GM21360 (cell line): ENCODE results near the gene ACBD4.

Source experiments
- ATAC-seq: cut with Tn5 transposase; IDR thresholded peaks from one replicate; pipeline ENCODE4 v1.9.1; 2021; ENCODE audit warnings: mild to moderate bottlenecking, moderate library complexity; ENCODE audit not compliant: unreplicated experiment

Gene ACBD4

DNA sequence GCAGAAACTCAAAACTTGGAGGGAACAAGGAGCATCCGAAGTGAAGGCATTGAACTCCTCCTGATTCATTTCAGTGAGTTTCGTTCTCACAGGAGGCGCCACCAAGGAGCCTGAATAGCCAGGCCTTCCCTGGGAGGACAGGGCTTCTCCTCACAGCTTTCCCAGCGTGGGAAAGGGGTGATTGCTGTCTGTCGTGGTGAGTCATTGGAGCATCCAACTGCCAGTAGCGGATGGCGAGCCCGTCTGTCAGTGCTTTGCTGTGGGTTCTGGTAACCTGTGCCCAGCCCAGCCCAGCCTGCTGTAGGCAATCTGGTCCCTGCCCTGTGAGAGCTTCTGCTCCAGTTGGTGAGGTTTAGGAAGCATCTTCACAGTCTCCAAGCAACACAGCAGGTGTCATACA, 31.5 kb upstream of the ACBD4 start:
- no peak for ATAC-seq

DNA sequence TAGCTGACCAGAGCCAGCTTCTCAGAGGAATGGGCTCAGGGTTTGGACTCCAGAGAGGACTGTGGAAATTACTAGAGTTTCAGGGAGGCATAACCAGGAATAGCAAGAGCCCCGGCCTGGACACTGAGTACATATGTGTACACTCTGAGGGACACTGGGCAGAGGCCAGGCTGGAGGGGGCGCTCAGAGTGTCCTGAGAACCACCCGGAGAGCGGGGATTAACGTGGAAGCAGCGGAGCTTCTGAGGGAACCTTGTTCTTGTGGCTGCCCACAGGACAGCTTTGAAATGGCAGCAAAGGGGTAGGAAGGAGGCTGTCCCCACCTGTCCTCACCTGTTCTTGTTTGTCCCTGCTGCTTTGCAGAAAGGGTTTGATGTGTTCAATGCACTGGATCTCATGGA, 31.0 kb upstream of the ACBD4 start:
- ATAC-seq = no peak

DNA sequence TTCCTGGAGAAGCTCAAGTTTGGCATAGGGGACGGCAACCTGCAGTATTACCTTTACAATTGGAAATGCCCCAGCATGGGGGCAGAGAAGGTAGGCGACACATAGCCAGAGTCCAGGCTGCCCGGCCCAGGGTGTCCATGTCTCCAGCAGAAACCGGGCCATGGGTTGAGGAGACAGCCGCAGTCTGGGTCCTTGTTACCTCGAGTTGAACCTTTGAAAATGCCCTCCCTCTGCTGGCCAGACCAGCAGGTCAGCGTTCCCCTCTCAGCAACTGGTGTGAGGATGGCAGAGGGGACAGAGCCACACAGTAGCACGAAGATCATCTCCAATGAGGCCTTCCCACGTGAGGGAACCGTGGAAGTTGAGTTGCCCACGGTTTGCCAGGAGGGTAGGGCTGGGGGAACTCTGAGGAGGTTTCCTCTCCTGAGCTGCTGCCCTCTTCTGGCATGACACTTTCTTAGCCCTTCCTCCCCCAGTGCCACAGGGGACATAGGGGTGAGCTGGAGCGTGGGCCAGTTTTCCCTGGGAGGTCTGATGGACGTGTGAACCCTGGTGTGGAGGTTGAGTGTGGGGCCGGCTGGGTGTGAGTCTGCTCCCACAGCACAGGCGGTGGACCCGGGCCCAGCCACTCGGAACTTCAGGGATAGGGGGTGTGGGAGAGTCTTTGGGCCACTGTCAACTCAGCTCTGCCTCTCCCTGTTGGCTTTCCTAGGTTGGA, 30.4 kb upstream of the ACBD4 start:
- ATAC-seq = no peak

DNA sequence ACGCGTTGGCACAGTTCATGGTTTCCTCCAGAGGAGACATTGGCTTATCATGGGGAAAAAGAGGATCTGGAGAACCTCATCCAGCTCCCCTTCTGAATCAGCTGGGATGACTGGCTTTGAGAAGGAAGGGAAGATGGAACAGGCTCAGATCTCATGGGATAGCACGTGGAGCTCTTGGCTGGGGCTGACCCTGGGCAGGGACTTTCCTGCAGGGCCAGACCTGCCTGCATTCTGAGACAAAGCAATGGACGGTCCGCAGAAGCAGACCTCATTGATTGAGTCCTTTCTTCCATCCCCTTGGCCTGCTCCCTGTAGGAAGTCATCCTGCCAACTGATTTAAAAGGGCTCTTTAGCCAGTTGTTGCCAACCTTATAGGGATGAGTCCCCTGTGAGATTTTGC, 29.4 kb upstream of the ACBD4 start:
- no peak for ATAC-seq

DNA sequence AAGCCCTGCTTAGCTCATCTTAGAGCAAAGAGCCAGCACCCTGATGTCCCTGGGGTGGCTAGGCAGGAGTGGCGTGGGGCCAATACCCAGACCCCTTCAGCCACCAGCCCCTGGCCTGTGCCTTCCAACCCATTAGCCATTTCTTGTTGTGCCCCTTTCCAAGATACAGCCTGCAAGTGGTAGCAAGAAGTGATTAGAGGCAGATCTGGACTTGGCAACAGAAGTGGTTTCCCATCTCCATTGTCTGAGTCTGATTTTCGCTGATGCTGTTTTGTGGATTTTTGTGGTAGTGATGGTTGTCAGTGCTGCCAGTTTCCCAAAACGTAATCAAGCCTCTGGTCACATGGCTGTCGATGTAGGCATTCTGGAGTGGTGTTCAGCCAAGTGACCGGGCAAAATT, 28.9 kb upstream of the ACBD4 start:
- ATAC-seq = no peak

DNA sequence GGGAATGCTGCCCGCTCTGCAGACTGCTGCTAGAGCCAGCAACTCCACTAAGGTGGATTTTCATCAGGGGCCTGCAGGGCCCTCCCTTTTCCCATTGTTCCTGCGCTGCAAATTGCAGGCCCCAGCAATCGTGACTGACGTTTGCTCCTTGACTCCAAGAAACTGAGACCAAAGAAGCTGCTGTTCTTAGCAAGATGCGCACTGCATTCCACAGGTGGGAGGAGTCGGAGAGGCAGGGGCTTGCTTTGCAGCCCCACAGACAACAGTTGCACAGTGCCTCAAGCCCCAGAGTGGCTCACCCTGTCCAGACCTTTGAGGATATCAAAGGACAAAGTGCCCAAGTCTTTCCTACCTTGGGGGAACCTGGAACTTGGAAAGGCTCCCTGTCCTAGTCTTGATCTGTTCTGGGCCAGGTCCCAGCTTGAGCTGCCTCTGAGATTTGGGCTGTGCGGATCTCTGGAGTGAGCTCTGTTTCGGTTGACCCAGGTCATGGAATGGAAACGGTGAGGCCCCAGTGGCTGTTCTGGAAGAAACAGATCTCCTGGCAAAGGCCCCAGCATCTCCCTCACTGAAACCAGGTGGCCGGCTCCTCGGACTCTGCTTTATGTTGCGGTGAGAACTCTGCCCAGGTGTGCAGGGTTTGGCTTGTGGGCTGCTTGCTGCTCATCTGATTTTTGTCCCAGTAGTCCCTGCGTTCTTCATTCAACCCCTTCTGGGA, 28.0 kb upstream of the ACBD4 start:
- no peak for ATAC-seq

DNA sequence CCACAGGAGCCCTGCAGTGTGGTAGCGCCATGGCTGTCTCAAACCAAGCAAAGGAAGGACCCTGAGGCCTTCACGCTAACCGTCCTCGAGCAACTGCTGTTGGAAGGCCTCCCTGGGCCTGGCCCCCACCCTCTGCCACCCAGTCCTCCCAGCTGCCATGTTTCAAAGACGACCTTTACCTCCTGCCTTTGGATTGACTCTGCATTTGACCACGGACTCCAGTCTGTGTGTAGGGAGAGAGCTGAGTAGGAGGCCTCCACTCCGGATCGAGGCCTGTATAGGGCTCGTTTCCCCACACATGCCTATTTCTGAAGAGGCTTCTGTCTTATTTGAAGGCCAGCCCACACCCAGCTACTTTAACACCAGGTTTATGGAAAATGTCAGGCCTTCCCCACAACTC, 27.4 kb upstream of the ACBD4 start:
- no peak for ATAC-seq

DNA sequence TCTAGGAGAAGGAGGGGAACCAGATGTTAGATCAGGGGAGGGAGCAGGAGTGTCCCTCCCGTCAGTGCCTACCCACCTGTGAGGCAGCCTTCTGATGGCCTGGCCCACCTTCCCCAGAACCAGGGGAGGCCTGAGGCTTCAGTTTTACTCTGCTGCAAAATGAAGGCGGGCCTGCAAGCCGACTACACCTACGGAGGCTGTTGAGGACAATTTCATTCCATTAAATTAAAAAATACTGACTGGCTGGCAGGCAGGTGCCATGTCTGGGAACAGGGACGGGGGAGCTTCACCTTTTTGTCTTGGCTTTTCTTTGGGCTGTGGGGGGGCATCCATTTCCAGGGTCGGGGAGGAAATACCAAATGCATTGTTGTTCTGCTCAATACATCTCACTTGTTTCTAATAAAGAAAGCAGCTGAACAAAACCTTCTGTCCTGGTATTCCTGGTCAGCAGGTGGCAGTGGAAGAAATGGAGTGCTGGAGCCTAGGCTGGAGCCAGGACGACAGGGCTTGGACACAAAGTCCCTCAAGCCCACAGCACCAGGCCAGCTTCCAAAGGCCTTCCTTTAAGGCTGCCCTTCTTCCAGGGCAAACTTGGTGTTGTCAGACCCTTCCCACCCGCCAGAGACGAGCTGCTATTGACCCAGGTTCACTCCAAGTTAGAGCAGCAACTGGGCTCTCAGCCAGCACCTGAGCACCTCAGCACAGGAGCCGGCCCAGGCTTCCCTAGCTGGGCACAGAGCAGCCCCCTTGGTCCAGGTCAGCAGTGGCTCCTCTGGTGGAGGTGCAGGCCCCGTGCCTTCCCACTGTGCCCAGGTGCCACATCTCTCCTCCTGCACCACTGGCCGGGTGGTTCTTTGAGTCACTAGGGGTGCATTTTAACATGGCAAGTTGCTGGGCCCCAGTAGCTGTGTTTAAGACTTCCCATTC, 26.6 kb upstream of the ACBD4 start:
- ATAC-seq = no peak

DNA sequence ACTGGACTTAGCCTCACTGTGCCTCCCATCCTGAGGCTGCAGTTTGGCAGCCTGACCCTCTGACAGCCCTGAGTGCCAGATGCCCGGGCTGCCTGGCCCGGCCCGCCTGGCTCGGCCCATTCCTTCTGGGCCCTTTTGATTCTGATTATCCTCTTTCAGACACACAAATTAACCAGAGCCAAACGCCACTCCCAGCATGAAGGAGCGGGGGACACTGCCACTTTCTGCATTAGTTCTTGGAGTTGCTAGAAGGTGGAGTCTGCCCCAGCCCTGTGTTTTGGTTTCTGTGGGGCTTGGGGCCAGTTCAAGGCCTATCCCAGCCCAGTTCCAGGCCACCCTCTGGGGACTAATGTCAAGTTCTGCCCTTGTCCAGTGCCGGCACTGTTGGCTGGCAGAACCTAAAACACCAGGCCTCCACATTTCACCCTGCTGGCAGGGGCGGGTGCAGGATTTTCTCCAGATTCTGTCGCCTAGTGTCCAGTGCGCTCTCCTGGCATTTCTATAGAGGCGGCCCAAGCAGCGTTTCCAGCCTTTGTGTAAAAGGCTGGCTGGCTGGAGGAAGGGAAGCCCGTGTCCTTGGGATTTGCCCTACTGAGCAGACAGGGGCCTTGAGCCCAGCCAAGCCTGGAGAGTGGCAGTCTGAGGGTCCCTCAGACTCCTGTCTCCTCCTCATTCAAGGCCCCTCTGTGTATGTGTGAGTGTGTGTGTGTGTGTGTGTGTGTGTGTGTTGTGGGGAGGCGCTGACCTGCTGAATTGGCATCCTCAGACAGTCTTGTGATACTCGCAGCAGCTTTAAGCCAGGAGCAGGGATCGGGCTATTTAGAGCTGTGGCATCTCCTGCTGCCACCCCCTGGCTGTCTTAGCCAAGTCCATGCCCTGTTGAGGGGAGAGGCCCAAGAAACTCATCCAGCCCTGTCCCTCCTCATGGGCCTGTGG, 24.5 kb upstream of the ACBD4 start:
- no peak for ATAC-seq

DNA sequence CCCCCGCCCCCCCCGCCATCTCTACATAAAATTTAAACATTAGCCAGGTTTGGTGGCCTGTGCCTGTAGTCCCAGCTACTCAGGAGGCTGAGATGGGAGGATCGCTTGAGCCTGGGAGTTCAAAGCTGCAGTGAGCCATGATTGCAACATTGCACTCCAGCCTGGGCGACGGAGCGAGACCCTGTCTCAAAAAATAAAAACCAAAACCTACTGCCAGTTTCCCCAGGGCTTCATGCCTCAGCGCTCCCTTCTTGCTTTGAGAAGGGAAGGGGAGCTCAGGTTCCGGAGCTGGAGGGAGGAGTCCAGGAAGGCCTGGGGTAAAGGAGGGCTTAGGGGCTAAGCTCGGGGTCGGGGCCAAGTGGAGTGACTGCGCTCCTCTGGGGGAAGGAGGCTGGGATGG, 23.6 kb upstream of the ACBD4 start:
- ATAC-seq = no peak

DNA sequence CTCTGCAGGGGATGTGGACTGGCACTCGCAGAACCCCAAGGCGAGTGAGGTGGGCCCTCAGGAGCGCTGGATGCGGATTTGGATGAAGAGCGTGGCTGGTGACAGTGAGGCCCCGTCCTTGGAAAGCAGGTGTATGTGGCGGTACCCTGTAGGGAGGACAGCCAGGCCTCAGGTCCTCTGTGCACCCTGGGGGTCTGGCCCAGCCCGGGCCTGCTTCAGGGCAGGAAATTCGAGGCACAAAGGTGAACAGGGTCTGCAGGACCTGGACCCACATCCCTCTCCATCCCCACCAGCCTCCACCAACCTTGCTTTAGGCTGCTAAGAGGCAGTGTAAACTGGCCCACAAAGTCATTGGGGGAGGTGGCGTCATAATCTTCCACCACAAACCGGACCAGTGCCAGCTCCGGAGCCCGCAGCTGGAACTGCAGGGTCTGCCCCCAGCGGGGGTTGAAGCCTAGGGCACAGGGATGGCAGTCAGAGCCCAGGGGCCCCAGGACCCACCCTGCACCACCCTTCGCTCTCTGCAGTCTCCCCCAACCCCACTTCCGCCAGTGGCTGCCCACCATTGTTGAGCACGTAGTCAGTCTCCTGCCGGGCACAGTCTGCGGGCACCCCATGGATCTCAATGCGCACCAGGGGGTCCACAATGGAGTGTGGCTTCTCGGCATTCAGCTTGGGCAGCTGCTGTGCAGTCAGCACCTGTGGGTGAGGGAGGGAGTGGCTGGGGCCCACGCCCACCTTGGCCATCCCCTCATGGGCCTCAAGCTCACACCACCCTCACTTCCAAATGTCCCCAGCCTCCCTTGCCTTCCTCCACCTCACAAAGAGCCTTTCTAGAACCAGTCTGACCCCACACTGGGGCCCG, 22.7 kb upstream of the ACBD4 start:
- ATAC-seq = no peak

DNA sequence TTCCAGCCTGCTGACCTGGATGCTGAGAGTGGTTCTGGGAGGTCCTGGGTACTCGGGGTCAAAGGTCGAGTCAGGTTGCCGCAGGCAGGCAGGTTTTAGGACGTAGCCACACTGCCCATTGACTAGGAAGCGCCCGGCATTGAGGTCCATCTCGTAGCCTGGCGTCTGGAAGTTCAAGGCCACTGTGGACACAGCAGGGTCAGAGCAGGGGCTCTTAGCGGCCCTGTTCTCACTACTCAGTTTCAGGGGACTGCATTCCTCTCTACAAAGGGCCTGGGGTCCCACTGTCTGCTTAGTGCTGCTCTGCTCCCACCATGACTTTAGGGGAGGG, 22.1 kb upstream of the ACBD4 start:
- ATAC-seq = no peak

DNA sequence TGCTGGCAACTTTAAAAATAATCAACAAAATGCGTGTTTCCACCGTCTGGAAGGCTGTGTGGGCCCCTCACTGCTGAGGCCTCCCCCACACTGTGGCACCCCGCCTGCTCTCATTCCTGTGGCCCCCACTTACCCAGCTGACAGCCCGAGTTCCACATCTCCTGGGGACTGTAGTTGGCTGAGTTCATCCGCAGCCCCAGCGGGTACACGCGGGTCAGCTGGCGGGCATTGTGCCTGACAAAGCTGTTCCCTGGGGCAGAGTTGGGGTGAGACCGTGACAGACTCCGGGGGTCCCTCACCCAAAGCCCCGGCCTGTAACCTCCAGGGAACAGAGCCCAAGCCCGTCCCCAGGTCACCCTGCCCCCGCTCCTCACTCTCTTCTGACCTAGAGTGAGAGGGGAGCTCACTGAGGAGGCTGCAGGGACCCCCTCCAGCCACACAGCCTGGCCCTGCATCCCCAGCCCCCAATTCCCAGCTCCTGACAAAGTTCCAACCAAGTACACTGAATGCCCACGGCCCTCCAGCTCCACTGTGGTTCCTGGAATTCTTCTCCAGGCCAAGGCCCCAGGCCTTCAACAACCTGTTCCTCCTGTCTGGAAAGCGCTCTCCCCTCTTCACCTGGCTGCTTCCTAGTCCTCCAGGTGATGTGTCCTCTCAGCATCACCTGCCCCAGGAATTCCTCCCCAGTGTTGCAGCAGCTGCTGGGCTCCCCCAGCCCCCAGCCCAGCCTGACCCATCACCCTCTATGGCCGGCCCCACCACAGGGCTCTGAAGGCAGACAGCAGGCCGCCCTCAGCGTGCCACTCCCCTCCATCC, 21.2 kb upstream of the ACBD4 start:
- no peak for ATAC-seq

DNA sequence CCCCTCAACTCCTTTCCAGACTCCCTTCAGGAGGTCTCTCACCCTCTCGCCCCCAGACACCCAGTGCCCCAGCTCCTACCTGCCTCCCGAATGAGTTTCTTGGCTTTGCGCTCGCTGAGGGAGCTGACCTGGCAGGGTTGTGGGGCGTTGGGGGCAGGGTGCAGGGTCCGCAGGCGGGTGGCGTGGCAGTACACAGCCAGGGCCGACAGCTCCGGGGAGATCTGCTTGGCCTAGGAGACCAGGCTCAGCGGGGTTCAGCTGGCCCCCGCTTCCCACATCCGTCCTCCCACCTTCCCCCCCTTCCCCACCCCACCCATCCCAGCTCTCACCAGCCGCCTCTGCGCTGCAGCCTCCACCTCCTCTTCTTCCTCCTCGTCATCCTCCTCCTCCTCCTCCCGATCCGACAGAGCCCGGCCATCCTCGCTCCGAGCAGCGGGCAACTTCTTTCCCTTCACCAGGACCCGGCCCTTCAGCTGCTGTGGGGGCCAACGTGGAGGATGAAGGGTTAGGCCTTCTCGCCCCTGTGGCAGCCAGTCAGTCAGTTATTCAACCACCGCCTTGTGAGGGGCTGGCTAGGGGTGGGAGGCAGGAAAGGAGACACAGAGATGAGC, 20.4 kb upstream of the ACBD4 start:
- no peak for ATAC-seq

DNA sequence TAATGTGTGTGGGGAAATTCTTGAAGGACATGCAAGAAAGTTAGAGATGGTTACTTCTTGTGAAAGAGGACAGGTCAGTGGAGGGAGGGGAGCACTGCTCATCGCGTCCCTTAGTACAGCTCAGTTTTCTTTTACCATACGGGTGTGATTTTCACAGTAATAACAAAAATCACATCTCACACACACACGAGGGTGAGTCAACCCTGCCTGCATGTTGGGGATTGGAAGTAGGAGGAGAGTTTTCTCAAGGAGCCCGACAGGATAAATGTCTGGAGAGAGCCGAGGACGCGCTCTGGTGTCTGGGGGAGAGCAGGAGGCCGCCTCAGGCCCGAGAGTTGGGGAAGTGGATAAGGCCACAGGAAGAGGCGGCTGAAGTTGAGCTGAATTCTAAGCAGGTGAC, 19.6 kb upstream of the ACBD4 start:
- no peak for ATAC-seq

DNA sequence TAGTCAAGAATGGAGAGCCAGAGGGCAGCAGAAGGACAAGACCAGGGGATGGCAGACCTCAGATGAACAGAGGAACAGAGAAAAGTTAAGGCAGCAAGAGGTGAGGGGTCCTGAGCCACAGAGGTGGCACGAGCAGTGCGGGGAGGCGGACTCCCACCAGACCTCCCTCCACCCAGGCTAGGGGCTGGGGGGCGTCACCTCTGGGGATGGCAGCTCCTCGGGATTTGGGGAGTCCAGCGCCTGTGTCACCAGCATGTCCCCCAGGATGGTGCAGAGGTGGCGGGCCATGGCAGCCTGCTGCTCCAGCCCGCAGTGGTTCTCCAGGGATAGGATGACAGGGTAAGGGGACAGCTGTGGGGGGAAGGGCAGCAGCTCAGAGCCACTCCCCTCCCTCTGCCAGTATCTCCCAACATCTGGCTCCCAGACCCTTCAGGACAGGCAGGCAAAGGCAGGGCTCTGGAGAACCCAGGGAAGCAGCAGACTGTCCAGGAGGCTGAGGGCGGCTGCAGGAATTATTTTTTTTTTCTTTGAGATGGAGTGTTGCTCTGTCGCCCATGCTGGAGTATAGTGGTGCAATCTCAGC, 19.0 kb upstream of the ACBD4 start:
- ATAC-seq = no peak

DNA sequence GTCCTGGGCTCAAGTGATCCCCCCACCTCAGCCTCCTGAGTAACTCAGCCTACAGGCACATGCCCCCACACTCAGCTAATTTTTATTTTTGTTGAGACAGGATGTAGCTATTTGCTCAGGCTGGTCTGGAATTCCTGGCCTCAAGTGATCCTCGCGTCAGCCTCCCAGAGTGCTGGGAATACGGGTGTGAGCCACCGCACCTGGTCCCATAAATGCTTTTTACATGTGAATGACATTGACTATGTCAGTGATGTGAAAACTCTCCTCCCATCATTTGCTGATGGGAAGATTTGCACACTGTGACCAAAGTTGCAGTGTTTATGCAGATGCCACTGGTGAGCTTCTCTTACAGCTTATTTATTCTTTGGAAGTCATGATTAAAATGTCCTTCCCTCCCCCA, 18.2 kb upstream of the ACBD4 start:
- ATAC-seq = no peak
